ENCODE data around the gene DGCR2.

DGCR2 gene

GRCh38 chr22:19139974-19140373 is 17.8 kb upstream of the DGCR2 start:
- no peaks in the 10 kb centered on the region for H3K9me3 ChIP-seq (ENCODE audit: control insufficient read depth, low read length)
- H3K4me3 ChIP-seq (ENCODE audit: low read length) = no peak overlapping the region
- no peak overlapping the region for H3K9ac ChIP-seq (ENCODE audit: low read length)
- peaks cover 8% of the 10 kb centered on the region for H3K4me1 ChIP-seq (ENCODE audit: control insufficient read depth, insufficient read depth, low read length)
- H3K36me3 ChIP-seq (ENCODE audit: control insufficient read depth, insufficient read depth, low read length) = peaks cover 30% of the 10 kb centered on the region
- H3K27me3 ChIP-seq (ENCODE audit: control insufficient read depth, insufficient read depth, low read length) = no peaks in the 10 kb centered on the region

- no peak overlapping the region for H3K4me3 ChIP-seq (ENCODE audit: low read length)
- H3K9ac ChIP-seq (ENCODE audit: low read length) = no peak overlapping the region
- peaks cover 30% of the 10 kb centered on the region for H3K36me3 ChIP-seq (ENCODE audit: control insufficient read depth, insufficient read depth, low read length)
- H3K27me3 ChIP-seq (ENCODE audit: control insufficient read depth, insufficient read depth, low read length) = no peaks in the 10 kb centered on the region
- no peaks in the 10 kb centered on the region for H3K9me3 ChIP-seq (ENCODE audit: control insufficient read depth, low read length)
- peaks cover 8% of the 10 kb centered on the region for H3K4me1 ChIP-seq (ENCODE audit: control insufficient read depth, insufficient read depth, low read length)
These were observed 16.8 kb upstream of the DGCR2 start for GRCh38 chr22:19139001-19139356.

GRCh38 chr22:19138217-19139000 is 16.2 kb upstream of the DGCR2 start:
- Histone ChIP-seq H3K36me3 (ENCODE audit: control insufficient read depth, insufficient read depth, low read length) (peaks cover 30% of the 10 kb centered on the region), H3K9ac (ENCODE audit: low read length) (no peak overlapping the region), H3K27me3 (ENCODE audit: control insufficient read depth, insufficient read depth, low read length) (no peaks in the 10 kb centered on the region), H3K4me1 (ENCODE audit: control insufficient read depth, insufficient read depth, low read length) (peaks cover 3% of the 10 kb centered on the region), H3K4me3 (ENCODE audit: low read length) (no peak overlapping the region), H3K9me3 (ENCODE audit: control insufficient read depth, low read length) (no peaks in the 10 kb centered on the region)

- no peaks in the 10 kb centered on the region for H3K27me3 ChIP-seq (ENCODE audit: control insufficient read depth, insufficient read depth, low read length)
- no peak overlapping the region for H3K4me3 ChIP-seq (ENCODE audit: low read length)
- H3K4me1 ChIP-seq (ENCODE audit: control insufficient read depth, insufficient read depth, low read length) = no peaks in the 10 kb centered on the region
- no peaks in the 10 kb centered on the region for H3K9me3 ChIP-seq (ENCODE audit: control insufficient read depth, low read length)
- H3K9ac ChIP-seq (ENCODE audit: low read length) = no peak overlapping the region
- peaks cover 30% of the 10 kb centered on the region for H3K36me3 ChIP-seq (ENCODE audit: control insufficient read depth, insufficient read depth, low read length)
These were observed 15.4 kb upstream of the DGCR2 start for GRCh38 chr22:19137384-19138216.

- peaks cover 30% of the 10 kb centered on the region for H3K36me3 ChIP-seq (ENCODE audit: control insufficient read depth, insufficient read depth, low read length)
- H3K9ac ChIP-seq (ENCODE audit: low read length) = no peak overlapping the region
- no peaks in the 10 kb centered on the region for H3K27me3 ChIP-seq (ENCODE audit: control insufficient read depth, insufficient read depth, low read length)
- H3K4me3 ChIP-seq (ENCODE audit: low read length) = no peak overlapping the region
- no peaks in the 10 kb centered on the region for H3K4me1 ChIP-seq (ENCODE audit: control insufficient read depth, insufficient read depth, low read length)
- no peaks in the 10 kb centered on the region for H3K9me3 ChIP-seq (ENCODE audit: control insufficient read depth, low read length)
These were observed 14.7 kb upstream of the DGCR2 start for GRCh38 chr22:19136915-19137314.

GRCh38 chr22:19134874-19135273 is 12.7 kb upstream of the DGCR2 start:
- Histone ChIP-seq H3K9me3 (ENCODE audit: control insufficient read depth, low read length) (no peaks in the 10 kb centered on the region), H3K4me3 (ENCODE audit: low read length) (no peak overlapping the region), H3K27me3 (ENCODE audit: control insufficient read depth, insufficient read depth, low read length) (no peaks in the 10 kb centered on the region), H3K4me1 (ENCODE audit: control insufficient read depth, insufficient read depth, low read length) (no peaks in the 10 kb centered on the region), H3K9ac (ENCODE audit: low read length) (no peak overlapping the region), H3K36me3 (ENCODE audit: control insufficient read depth, insufficient read depth, low read length) (peaks cover 21% of the 10 kb centered on the region)

- H3K36me3 ChIP-seq (ENCODE audit: control insufficient read depth, insufficient read depth, low read length) = peaks cover 15% of the 10 kb centered on the region
- no peak overlapping the region for H3K4me3 ChIP-seq (ENCODE audit: low read length)
- no peaks in the 10 kb centered on the region for H3K4me1 ChIP-seq (ENCODE audit: control insufficient read depth, insufficient read depth, low read length)
- no peak overlapping the region for H3K9ac ChIP-seq (ENCODE audit: low read length)
- no peaks in the 10 kb centered on the region for H3K9me3 ChIP-seq (ENCODE audit: control insufficient read depth, low read length)
- no peaks in the 10 kb centered on the region for H3K27me3 ChIP-seq (ENCODE audit: control insufficient read depth, insufficient read depth, low read length)
These were observed 12.1 kb upstream of the DGCR2 start for GRCh38 chr22:19134176-19134831.

- Histone ChIP-seq H3K27me3 (ENCODE audit: control insufficient read depth, insufficient read depth, low read length) (no peaks in the 10 kb centered on the region), H3K4me1 (ENCODE audit: control insufficient read depth, insufficient read depth, low read length) (no peaks in the 10 kb centered on the region), H3K4me3 (ENCODE audit: low read length) (no peak overlapping the region), H3K9me3 (ENCODE audit: control insufficient read depth, low read length) (no peaks in the 10 kb centered on the region), H3K36me3 (ENCODE audit: control insufficient read depth, insufficient read depth, low read length) (peaks cover 8% of the 10 kb centered on the region), H3K9ac (ENCODE audit: low read length) (no peak overlapping the region)
These were observed 11.3 kb upstream of the DGCR2 start for GRCh38 chr22:19133561-19133960.

GRCh38 chr22:19132693-19133400 is 10.6 kb upstream of the DGCR2 start:
- no peaks in the 10 kb centered on the region for H3K9me3 ChIP-seq (ENCODE audit: control insufficient read depth, low read length)
- no peaks in the 10 kb centered on the region for H3K27me3 ChIP-seq (ENCODE audit: control insufficient read depth, insufficient read depth, low read length)
- H3K36me3 ChIP-seq (ENCODE audit: control insufficient read depth, insufficient read depth, low read length) = peaks cover 4% of the 10 kb centered on the region
- H3K4me1 ChIP-seq (ENCODE audit: control insufficient read depth, insufficient read depth, low read length) = no peaks in the 10 kb centered on the region
- no peak overlapping the region for H3K9ac ChIP-seq (ENCODE audit: low read length)
- H3K4me3 ChIP-seq (ENCODE audit: low read length) = no peak overlapping the region

- Histone ChIP-seq H3K36me3 (ENCODE audit: control insufficient read depth, insufficient read depth, low read length) (no peaks in the 10 kb centered on the region), H3K4me1 (ENCODE audit: control insufficient read depth, insufficient read depth, low read length) (no peaks in the 10 kb centered on the region), H3K27me3 (ENCODE audit: control insufficient read depth, insufficient read depth, low read length) (no peaks in the 10 kb centered on the region), H3K4me3 (ENCODE audit: low read length) (no peak overlapping the region), H3K9ac (ENCODE audit: low read length) (no peak overlapping the region), H3K9me3 (ENCODE audit: control insufficient read depth, low read length) (no peaks in the 10 kb centered on the region)
These were observed 9.9 kb upstream of the DGCR2 start for GRCh38 chr22:19132153-19132552.

GRCh38 chr22:19131685-19132015 is 9.4 kb upstream of the DGCR2 start:
- H3K27me3 ChIP-seq (ENCODE audit: control insufficient read depth, insufficient read depth, low read length) = no peaks in the 10 kb centered on the region
- no peaks in the 10 kb centered on the region for H3K4me1 ChIP-seq (ENCODE audit: control insufficient read depth, insufficient read depth, low read length)
- H3K9me3 ChIP-seq (ENCODE audit: control insufficient read depth, low read length) = no peaks in the 10 kb centered on the region
- no peaks in the 10 kb centered on the region for H3K36me3 ChIP-seq (ENCODE audit: control insufficient read depth, insufficient read depth, low read length)
- no peak overlapping the region for H3K9ac ChIP-seq (ENCODE audit: low read length)
- H3K4me3 ChIP-seq (ENCODE audit: low read length) = no peak overlapping the region
